Smooth muscle cell (in vitro differentiated cells): ENCODE results near the gene SOX9. TPM values are rescaled to one million over a fixed set of nuclear protein-coding genes. Genes with fewer than 3 reads are reported as not detected.

Source experiments
- DNase-seq: peaks from one replicate; lab custom pipeline; 2025; ENCODE audit not compliant: unreplicated experiment; lab: John Stamatoyannopoulos, UW
- H2AFZ ChIP-seq: fragments of 200-600 bp; sonication (generic); 2 replicates; pipeline ENCODE4 v1.6.0; 2016; ENCODE audit warnings: antibody characterized with exemption, low read depth, mild to moderate bottlenecking
- H3F3A ChIP-seq: fragments of 200-600 bp; sonication (generic); 2 replicates; pipeline ENCODE4 v1.6.0; 2017; ENCODE audit warnings: antibody characterized with exemption, low read depth
- H3K27ac ChIP-seq: fragments of 200-600 bp; sonication (generic); 2 replicates; pipeline ENCODE4 v1.5.1; 2016; ENCODE audit warnings: low read depth, mild to moderate bottlenecking
- H3K27me3 ChIP-seq: fragments of 200-600 bp; sonication (generic); 2 replicates; pipeline ENCODE4 v1.6.1; 2016; ENCODE audit warnings: low read depth, mild to moderate bottlenecking
- H3K36me3 ChIP-seq: fragments of 200-600 bp; sonication (generic); 2 replicates; pipeline ENCODE4 v1.5.1; 2016; ENCODE audit warnings: low read depth
- H3K4me1 ChIP-seq: fragments of 200-600 bp; sonication (generic); 2 replicates; pipeline ENCODE4 v1.5.1; 2016; ENCODE audit warnings: low read depth
- H3K4me2 ChIP-seq: fragments of 200-600 bp; sonication (generic); 2 replicates; pipeline ENCODE4 v1.6.0; 2016; ENCODE audit warnings: mild to moderate bottlenecking
- H3K4me3 ChIP-seq: fragments of 200-600 bp; sonication (generic); 2 replicates; pipeline ENCODE4 v1.5.1; 2016; ENCODE audit warnings: mild to moderate bottlenecking
- H3K79me2 ChIP-seq: fragments of 200-600 bp; sonication (generic); 2 replicates; pipeline ENCODE4 v1.6.0; 2016; ENCODE audit warnings: low read depth, mild to moderate bottlenecking
- H3K9ac ChIP-seq: fragments of 200-600 bp; sonication (generic); 2 replicates; pipeline ENCODE4 v1.6.0; 2016; ENCODE audit warnings: low read depth
- H3K9me3 ChIP-seq: fragments of 200-600 bp; sonication (generic); replicated peaks from 2 replicates; pipeline ENCODE4 v1.5.1; 2016; ENCODE audit warnings: low read depth
- H4K20me1 ChIP-seq: fragments of 200-600 bp; sonication (generic); 2 replicates; pipeline ENCODE4 v1.6.0; 2016; ENCODE audit warnings: low read depth
- WGBS: methylation state at CpG from one replicate; pipeline ENCODE4 v1.1.7; 2016; ENCODE audit warnings: low lambda C conversion rate; 5-methylcytosine and 5-hydroxymethylcytosine counted together
- polyA plus RNA-seq: library from polyadenylated mRNA; unstranded; fragments of >200 nt; fragmentation: Nextera tagmentation; extraction: Ambion mirVana; gene quantifications from 2 replicates; pipeline ENCODE4 v1.2.1, GENCODE V29; 2016
- total RNA-seq: library from RNA; depleted of rRNA; stranded (reverse); fragments of >200 nt; gene quantifications from 2 replicates; pipeline ENCODE4 v1.2.3, GENCODE V29; 2014
- TF ChIP-seq, protein P1 (sequence below): fragments of 200-600 bp; sonication (generic); IDR thresholded peaks from 2 replicates; pipeline ENCODE4 v1.5.1; 2017; ENCODE audit warnings: borderline replicate concordance, mild to moderate bottlenecking, antibody characterized with exemption; ENCODE audit not compliant: insufficient read depth, poor library complexity, severe bottlenecking

The SOX9 gene
- total and polyA plus RNA-seq, 2 experiments from 2014 or later = 19.8 to 26.6 TPM

DNA sequence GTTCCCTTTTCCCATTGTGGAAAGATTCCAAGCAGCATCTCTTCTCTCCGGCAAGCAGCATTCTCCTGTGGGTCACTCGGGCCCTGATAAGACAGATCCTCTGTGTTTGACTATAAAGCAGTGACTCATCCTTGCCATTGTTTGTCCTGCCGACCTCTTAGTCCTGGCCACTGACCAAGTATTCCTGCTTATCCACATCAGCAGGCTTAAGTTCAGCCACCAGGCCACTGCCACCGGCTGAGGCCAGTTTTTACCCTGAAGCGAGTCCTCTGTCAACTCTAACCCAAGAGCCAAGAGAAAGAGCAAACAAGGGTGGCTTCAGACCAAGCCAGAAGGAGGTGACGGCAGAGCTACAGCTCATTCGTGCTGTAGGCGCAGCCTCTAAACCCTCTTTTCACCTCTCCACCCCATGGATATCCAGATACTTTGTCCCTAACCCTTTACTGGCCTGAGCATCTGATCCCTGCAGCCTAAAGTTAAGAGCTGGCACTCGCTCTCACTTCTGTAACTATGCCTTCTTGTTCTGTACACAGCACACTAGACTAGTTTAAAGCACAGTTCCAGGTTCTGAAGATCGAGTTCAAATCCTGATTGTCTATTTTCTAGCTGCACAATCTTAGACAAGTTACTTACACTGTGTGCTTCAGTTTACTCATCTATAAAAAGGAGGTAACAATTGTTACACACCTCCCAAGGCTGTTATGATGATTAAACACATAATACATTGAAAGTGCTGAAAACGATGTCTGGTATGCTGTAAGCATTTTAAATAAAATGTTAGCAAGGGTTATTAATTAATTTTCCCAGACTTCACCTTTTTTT is 31.0 kb downstream of the SOX9 start:
- no peak for DNase-seq
- H3K4me3 ChIP-seq = no peak overlapping the region
- no peaks in the 10 kb centered on the region for H3K9me3 ChIP-seq
- peak overlapping the region; percentile 40 for H3K4me2 ChIP-seq
- no peak overlapping the region for H3K9ac ChIP-seq
- H3K79me2 ChIP-seq = no peaks in the 10 kb centered on the region
- WGBS = 30% methylated on average over 11 of the region's 11 CpGs
- H2AFZ ChIP-seq = no peak overlapping the region
- H3K27me3 ChIP-seq = no peaks in the 10 kb centered on the region
- no peak overlapping the region for H3K27ac ChIP-seq
- H4K20me1 ChIP-seq = no peaks in the 10 kb centered on the region
- no peaks in the 10 kb centered on the region for H3F3A ChIP-seq
- H3K36me3 ChIP-seq = no peaks in the 10 kb centered on the region
- TF ChIP-seq, protein P1, sequence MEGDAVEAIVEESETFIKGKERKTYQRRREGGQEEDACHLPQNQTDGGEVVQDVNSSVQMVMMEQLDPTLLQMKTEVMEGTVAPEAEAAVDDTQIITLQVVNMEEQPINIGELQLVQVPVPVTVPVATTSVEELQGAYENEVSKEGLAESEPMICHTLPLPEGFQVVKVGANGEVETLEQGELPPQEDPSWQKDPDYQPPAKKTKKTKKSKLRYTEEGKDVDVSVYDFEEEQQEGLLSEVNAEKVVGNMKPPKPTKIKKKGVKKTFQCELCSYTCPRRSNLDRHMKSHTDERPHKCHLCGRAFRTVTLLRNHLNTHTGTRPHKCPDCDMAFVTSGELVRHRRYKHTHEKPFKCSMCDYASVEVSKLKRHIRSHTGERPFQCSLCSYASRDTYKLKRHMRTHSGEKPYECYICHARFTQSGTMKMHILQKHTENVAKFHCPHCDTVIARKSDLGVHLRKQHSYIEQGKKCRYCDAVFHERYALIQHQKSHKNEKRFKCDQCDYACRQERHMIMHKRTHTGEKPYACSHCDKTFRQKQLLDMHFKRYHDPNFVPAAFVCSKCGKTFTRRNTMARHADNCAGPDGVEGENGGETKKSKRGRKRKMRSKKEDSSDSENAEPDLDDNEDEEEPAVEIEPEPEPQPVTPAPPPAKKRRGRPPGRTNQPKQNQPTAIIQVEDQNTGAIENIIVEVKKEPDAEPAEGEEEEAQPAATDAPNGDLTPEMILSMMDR = no peak
- H3K4me1 ChIP-seq = peaks cover 10% of the 10 kb centered on the region

DNA sequence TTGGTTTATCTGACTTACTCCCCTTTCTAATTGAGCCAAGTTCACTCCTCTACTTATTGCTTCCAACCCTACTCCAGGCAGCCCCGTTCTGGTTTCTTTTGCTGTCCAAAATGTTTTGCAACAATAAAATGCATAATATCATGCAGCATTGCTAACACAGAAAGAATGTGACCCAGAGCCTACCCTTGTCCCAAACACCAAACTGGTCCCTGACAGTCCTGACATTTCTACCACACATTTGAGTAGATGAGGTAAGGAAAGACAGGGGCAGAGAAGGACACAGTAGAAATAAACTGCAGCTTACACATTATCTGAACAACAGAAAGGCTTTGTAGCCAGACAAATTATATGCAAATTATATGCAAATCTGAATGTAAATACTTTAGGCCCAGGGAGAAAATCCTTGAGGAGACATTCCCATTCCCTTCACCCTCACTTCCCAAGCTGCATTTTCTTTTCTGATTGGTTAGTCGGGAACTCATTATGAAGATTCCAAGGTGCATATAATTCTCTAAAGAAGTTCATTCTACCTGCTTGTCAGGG is 31.6 kb downstream of the SOX9 start:
- Histone ChIP-seq H3K79me2 (no peaks in the 10 kb centered on the region), H3K36me3 (no peaks in the 10 kb centered on the region), H3K27me3 (no peaks in the 10 kb centered on the region), H3F3A (no peaks in the 10 kb centered on the region), H3K4me3 (no peak overlapping the region), H3K9ac (no peak overlapping the region), H4K20me1 (no peaks in the 10 kb centered on the region), H2AFZ (no peak overlapping the region), H3K4me2 (no peak overlapping the region), H3K9me3 (no peaks in the 10 kb centered on the region), H3K27ac (no peak overlapping the region), H3K4me1 (peaks cover 10% of the 10 kb centered on the region)
- WGBS = 70% methylated on average over 2 of the region's 2 CpGs
- TF ChIP-seq, protein P1 = no peak
- DNase-seq = no peak

- 82% methylated on average over 15 of the region's 15 CpGs for WGBS
- H2AFZ ChIP-seq = no peak overlapping the region
- DNase-seq = no peak
These were observed 38.4 kb downstream of the SOX9 start for GRCh38 chr17:72158895-72159885.

More at GRCh38 chr17:72158895-72159885, 38.4 kb downstream of the SOX9 start:
- Histone ChIP-seq H3K27me3 (no peaks in the 10 kb centered on the region), H3K27ac (no peak overlapping the region), H3F3A (no peaks in the 10 kb centered on the region), H3K4me1 (no peaks in the 10 kb centered on the region), H3K9me3 (no peaks in the 10 kb centered on the region), H3K9ac (no peak overlapping the region), H3K36me3 (no peaks in the 10 kb centered on the region), H4K20me1 (no peaks in the 10 kb centered on the region), H3K4me3 (no peak overlapping the region), H3K79me2 (no peaks in the 10 kb centered on the region), H3K4me2 (no peak overlapping the region)
- TF ChIP-seq, protein P1 = no peak
